PC-3 (cell line): ENCODE measurements around the gene PIGM.

Experiments
- EZH2 ChIP-seq: fragments of 300-600 bp; sonication (generic); IDR thresholded peaks from one replicate; pipeline ENCODE4 v1.6.1; 2017; ENCODE audit warnings: antibody characterized with exemption, mild to moderate bottlenecking, low read length; ENCODE audit not compliant: unreplicated experiment
- TF ChIP-seq, protein P1 (sequence below): fragments of 300-600 bp; sonication (generic); conservative IDR thresholded peaks from 2 replicates; pipeline ENCODE4 v1.5.1; 2017; ENCODE audit warnings: antibody characterized with exemption, low read depth, mild to moderate bottlenecking, low read length

GRCh38 chr1:159977364-159978106 lies 54.3 kb downstream of the PIGM start:
- TF ChIP-seq, protein P1, sequence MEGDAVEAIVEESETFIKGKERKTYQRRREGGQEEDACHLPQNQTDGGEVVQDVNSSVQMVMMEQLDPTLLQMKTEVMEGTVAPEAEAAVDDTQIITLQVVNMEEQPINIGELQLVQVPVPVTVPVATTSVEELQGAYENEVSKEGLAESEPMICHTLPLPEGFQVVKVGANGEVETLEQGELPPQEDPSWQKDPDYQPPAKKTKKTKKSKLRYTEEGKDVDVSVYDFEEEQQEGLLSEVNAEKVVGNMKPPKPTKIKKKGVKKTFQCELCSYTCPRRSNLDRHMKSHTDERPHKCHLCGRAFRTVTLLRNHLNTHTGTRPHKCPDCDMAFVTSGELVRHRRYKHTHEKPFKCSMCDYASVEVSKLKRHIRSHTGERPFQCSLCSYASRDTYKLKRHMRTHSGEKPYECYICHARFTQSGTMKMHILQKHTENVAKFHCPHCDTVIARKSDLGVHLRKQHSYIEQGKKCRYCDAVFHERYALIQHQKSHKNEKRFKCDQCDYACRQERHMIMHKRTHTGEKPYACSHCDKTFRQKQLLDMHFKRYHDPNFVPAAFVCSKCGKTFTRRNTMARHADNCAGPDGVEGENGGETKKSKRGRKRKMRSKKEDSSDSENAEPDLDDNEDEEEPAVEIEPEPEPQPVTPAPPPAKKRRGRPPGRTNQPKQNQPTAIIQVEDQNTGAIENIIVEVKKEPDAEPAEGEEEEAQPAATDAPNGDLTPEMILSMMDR = no peak
- no peak for TF ChIP-seq EZH2
